Upper lobe of right lung (tissue), 1 donor: ENCODE results near the gene RINT1. TPM values are rescaled to one million over a fixed set of nuclear protein-coding genes. Genes with fewer than 3 reads are reported as not detected.
A peak's percentile ranks its signal among the peaks of the same experiment; 100 is the strongest.

ENCODE experiments used
- ATAC-seq: fragments of 200-7000 bp; cut with Tn5 transposase; one replicate; pipeline ENCODE4 v1.9.1; 2020; ENCODE audit warnings: mild to moderate bottlenecking, moderate library complexity
- DNase-seq: peaks from one replicate; pipeline ENCODE4 v3.0.0-alpha.2; 2020
- H3K27ac ChIP-seq: fragments of 200-600 bp; one replicate; pipeline ENCODE4 v1.8.0; 2022
- H3K27me3 ChIP-seq: fragments of 200-600 bp; one replicate; pipeline ENCODE4 v1.8.0; 2022; ENCODE audit warnings: mild to moderate bottlenecking
- H3K36me3 ChIP-seq: fragments of 200-600 bp; one replicate; pipeline ENCODE4 v1.8.0; 2022
- H3K4me1 ChIP-seq: fragments of 200-600 bp; one replicate; pipeline ENCODE4 v1.8.0; 2022
- H3K4me3 ChIP-seq: fragments of 200-600 bp; one replicate; pipeline ENCODE4 v1.8.0; 2022; ENCODE audit warnings: mild to moderate bottlenecking
- H3K9me3 ChIP-seq: fragments of 200-600 bp; one replicate; pipeline ENCODE4 v1.8.0; 2022
- CTCF ChIP-seq: fragments of 200-600 bp; IDR thresholded peaks from one replicate; pipeline ENCODE4 v1.8.0; 2022; ENCODE audit warnings: antibody characterized with exemption
- intact Hi-C: fragments of 100-400 bp; cut with DNase I; formaldehyde crosslinking; loops from one replicate; pipeline ENCODE4 v1.11.0; 2022
- total RNA-seq: library from RNA; stranded (reverse); fragmentation: NEBNext Ultra II Directional; extraction: Animal tissue kit (Norgen Biotek cat#: 25700); gene quantifications from one replicate; pipeline ENCODE4 v1.2.1, GENCODE V29; 2021
- donor health status: DM: no; HTN: yes; CAD: no; lungs with severe emphysema.

RINT1 gene
- total RNA-seq, 1 donor from 2014 or later = 14.8 TPM

GRCh38 chr7:105610165-105610930, 78.3 kb downstream of the RINT1 start:
- Histone ChIP-seq H3K9me3 (no peaks in the 10 kb centered on the region), H3K27me3 (no peaks in the 10 kb centered on the region), H3K4me1 (no peaks in the 10 kb centered on the region), H3K36me3 (peaks cover 13% of the 10 kb centered on the region), H3K27ac (no peak overlapping the region), H3K4me3 (no peak overlapping the region)
- no peak for TF ChIP-seq CTCF
- intact Hi-C loops = no loop called here
- peak; percentile 28 for DNase-seq
- ATAC-seq = no peak

- H3K27me3 ChIP-seq = no peaks in the 10 kb centered on the region
- ATAC-seq (no peak), DNase-seq (peak; percentile 23)
- H3K27ac ChIP-seq = no peak overlapping the region
- no peak for TF ChIP-seq CTCF
- intact Hi-C loops = no loop called here
- no peaks in the 10 kb centered on the region for H3K4me1 ChIP-seq
- no peak overlapping the region for H3K4me3 ChIP-seq
- H3K9me3 ChIP-seq = no peaks in the 10 kb centered on the region
- H3K36me3 ChIP-seq = peaks cover 21% of the 10 kb centered on the region
These were observed 80.1 kb downstream of the RINT1 start for GRCh38 chr7:105611856-105612775.

- Histone ChIP-seq H3K4me1 (no peaks in the 10 kb centered on the region), H3K9me3 (no peaks in the 10 kb centered on the region), H3K4me3 (no peak overlapping the region), H3K36me3 (peaks cover 28% of the 10 kb centered on the region), H3K27ac (no peak overlapping the region), H3K27me3 (no peaks in the 10 kb centered on the region)
- DNase-seq (peak; percentile 53), ATAC-seq (no peak)
- no peak for TF ChIP-seq CTCF
- intact Hi-C loops = no loop called here
These were observed 80.8 kb downstream of the RINT1 start for GRCh38 chr7:105612806-105613205.

GRCh38 chr7:105613611-105614330, 81.8 kb downstream of the RINT1 start:
- no peak overlapping the region for H3K4me3 ChIP-seq
- H3K27me3 ChIP-seq = no peaks in the 10 kb centered on the region
- no peak for TF ChIP-seq CTCF
- intact Hi-C loops = no loop called here
- ATAC-seq (peak; percentile 8), DNase-seq (peak; percentile 59)
- no peaks in the 10 kb centered on the region for H3K4me1 ChIP-seq
- no peaks in the 10 kb centered on the region for H3K9me3 ChIP-seq
- H3K27ac ChIP-seq = no peak overlapping the region
- peaks cover 35% of the 10 kb centered on the region for H3K36me3 ChIP-seq

- Histone ChIP-seq H3K27ac (no peak overlapping the region), H3K27me3 (no peaks in the 10 kb centered on the region), H3K4me1 (no peaks in the 10 kb centered on the region), H3K36me3 (peaks cover 35% of the 10 kb centered on the region), H3K9me3 (no peaks in the 10 kb centered on the region), H3K4me3 (no peak overlapping the region)
- no peak for TF ChIP-seq CTCF
- ATAC-seq (no peak), DNase-seq (peak; percentile 51)
- intact Hi-C loops = no loop called here
These were observed 82.4 kb downstream of the RINT1 start for GRCh38 chr7:105614341-105614840.
